Skeletal muscle tissue (tissue), 2 donors: ENCODE results near the gene SPATA17. TPM values are rescaled to one million over a fixed set of nuclear protein-coding genes. Genes with fewer than 3 reads are reported as not detected.

Experiments used
- small RNA-seq: library from RNA; depleted of rRNA; stranded (forward); fragments of <200 nt; gene quantifications from one replicate; pipeline ENCODE3, GENCODE V24; 2014
- total RNA-seq: library from RNA; depleted of rRNA; stranded (reverse); fragments of >200 nt; gene quantifications from one replicate; pipeline ENCODE4 v1.2.3, GENCODE V29; 2014

SPATA17 gene
- total RNA-seq, 1 donor from 2014 or later, result 0.52 TPM

Small RNA genes lying within 50 kb of the gene (small RNA-seq; reads per million reads assigned to genes)
- gene UBBP2, result not detected

Other genes with a start within 250 kb of the SPATA17 start
- gene GPATCH2, start 254 bp upstream of the SPATA17 start, total RNA-seq, result 15.7 TPM